ENCODE data around the gene SLIT1.

The SLIT1 gene

GRCh38 chr10:96955794-96956193 lies 230.0 kb downstream of the SLIT1 start:
- DNase-seq, result no peak

DNA sequence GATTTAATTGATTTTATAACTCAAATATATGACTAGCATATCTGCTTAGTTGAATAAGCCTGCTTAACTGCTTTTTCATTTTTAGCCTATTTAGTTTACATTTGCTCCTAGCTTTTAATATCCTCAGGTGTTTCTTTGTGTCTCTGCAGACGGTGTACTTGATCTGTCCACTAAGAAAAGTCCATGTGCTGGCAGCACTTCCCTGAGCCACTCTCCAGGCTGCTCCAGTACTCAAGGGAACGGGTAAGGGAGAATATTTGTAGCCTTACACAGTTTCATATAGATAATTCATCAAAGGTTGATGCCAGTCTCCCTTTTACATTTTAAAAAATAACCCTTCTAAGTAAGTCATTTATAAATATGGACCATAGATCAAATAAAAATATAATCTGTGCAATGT lies 233.8 kb downstream of the SLIT1 start:
- DNase-seq, result no peak

- no peak for DNase-seq
These were observed 236.6 kb downstream of the SLIT1 start for GRCh38 chr10:96949039-96949683.
